Chondrocyte (in vitro differentiated cells): ENCODE data around the gene PTH2R. TPM values are rescaled to one million over a fixed set of nuclear protein-coding genes. Genes with fewer than 3 reads are reported as not detected.

Experiments
- DNase-seq: peaks from one replicate; pipeline ENCODE4 v3.0.0; 2021; ENCODE audit warnings: mixed read lengths, low spot score
- H3K27ac Mint-ChIP-seq: one replicate; pipeline ENCODE4 v1.8.0; 2021; ENCODE audit warnings: mild to moderate bottlenecking, moderate library complexity, mixed read lengths; ENCODE audit not compliant: unreplicated experiment
- H3K27me3 Mint-ChIP-seq: 2 replicates; pipeline ENCODE4 v1.8.0; 2021; ENCODE audit warnings: low read depth, mixed read lengths
- H3K36me3 Mint-ChIP-seq: 2 replicates; pipeline ENCODE4 v1.8.0; 2021; ENCODE audit warnings: low read depth, mixed read lengths
- H3K4me1 Mint-ChIP-seq: 2 replicates; pipeline ENCODE4 v1.8.0; 2021; ENCODE audit warnings: low read depth, mild to moderate bottlenecking, mixed read lengths
- H3K4me3 Mint-ChIP-seq: one replicate; pipeline ENCODE4 v1.8.0; 2021; ENCODE audit warnings: mild to moderate bottlenecking, moderate library complexity, mixed read lengths; ENCODE audit not compliant: unreplicated experiment
- H3K9me3 Mint-ChIP-seq: 2 replicates; pipeline ENCODE4 v1.8.0; 2021; ENCODE audit warnings: low read depth, mixed read lengths
- CTCF ChIP-seq: fragments of 200-600 bp; sonication (generic); IDR thresholded peaks from 2 replicates; pipeline ENCODE4 v1.5.0; 2021; ENCODE audit warnings: antibody characterized with exemption, mild to moderate bottlenecking, moderate library complexity
- total RNA-seq: library from RNA; stranded (reverse); gene quantifications from 3 replicates; pipeline ENCODE4 v1.2.1, GENCODE V29; 2021

PTH2R gene
- total RNA-seq, 1 donor from 2014 or later: not detected

GRCh38 chr2:208488686-208489564, 82.3 kb downstream of the PTH2R start:
- Mint-ChIP-seq H3K27ac (no peak overlapping the region), H3K4me1 (no peaks in the 10 kb centered on the region)

GRCh38 chr2:208489687-208490086, 83.1 kb downstream of the PTH2R start:
- H3K4me3 Mint-ChIP-seq: no peak overlapping the region
- peaks cover 3% of the 10 kb centered on the region for H3K9me3 Mint-ChIP-seq
- DNase-seq: no peak
- peaks cover 8% of the 10 kb centered on the region for H3K27me3 Mint-ChIP-seq
- no peaks in the 10 kb centered on the region for H3K36me3 Mint-ChIP-seq
- H3K27ac Mint-ChIP-seq: no peak overlapping the region
- no peak for TF ChIP-seq CTCF
- H3K4me1 Mint-ChIP-seq: no peaks in the 10 kb centered on the region

More at GRCh38 chr2:208488686-208489564, 82.3 kb downstream of the PTH2R start:
- DNase-seq: no peak
- Mint-ChIP-seq H3K9me3 (peaks cover 5% of the 10 kb centered on the region), H3K4me3 (no peak overlapping the region), H3K27me3 (peaks cover 8% of the 10 kb centered on the region), H3K36me3 (no peaks in the 10 kb centered on the region)
- TF ChIP-seq CTCF: no peak

GRCh38 chr2:208490492-208490891, 83.9 kb downstream of the PTH2R start:
- DNase-seq: no peak
- H3K9me3 Mint-ChIP-seq: peaks cover 3% of the 10 kb centered on the region
- H3K36me3 Mint-ChIP-seq: no peaks in the 10 kb centered on the region
- H3K27me3 Mint-ChIP-seq: peaks cover 8% of the 10 kb centered on the region
- H3K27ac Mint-ChIP-seq: no peak overlapping the region
- H3K4me1 Mint-ChIP-seq: no peaks in the 10 kb centered on the region
- TF ChIP-seq CTCF: no peak
- no peak overlapping the region for H3K4me3 Mint-ChIP-seq

GRCh38 chr2:208491641-208492040, 85.0 kb downstream of the PTH2R start:
- H3K27me3 Mint-ChIP-seq: peaks cover 8% of the 10 kb centered on the region
- H3K4me1 Mint-ChIP-seq: no peaks in the 10 kb centered on the region
- no peak for TF ChIP-seq CTCF
- H3K27ac Mint-ChIP-seq: no peak overlapping the region
- H3K36me3 Mint-ChIP-seq: no peaks in the 10 kb centered on the region
- H3K9me3 Mint-ChIP-seq: peaks cover 3% of the 10 kb centered on the region
- H3K4me3 Mint-ChIP-seq: no peak overlapping the region
- no peak for DNase-seq

- no peak overlapping the region for H3K27ac Mint-ChIP-seq
- DNase-seq: no peak
- TF ChIP-seq CTCF: no peak
- H3K4me1 Mint-ChIP-seq: no peaks in the 10 kb centered on the region
- H3K9me3 Mint-ChIP-seq: peaks cover 2% of the 10 kb centered on the region
- no peaks in the 10 kb centered on the region for H3K36me3 Mint-ChIP-seq
- H3K4me3 Mint-ChIP-seq: no peak overlapping the region
- peaks cover 9% of the 10 kb centered on the region for H3K27me3 Mint-ChIP-seq
Observed at GRCh38 chr2:208492069-208492468, 85.5 kb downstream of the PTH2R start.
